NCI-H1694 (cell line): ENCODE data around the gene RXRA.

Experiments used
- DNase-seq: peaks from one replicate; lab custom pipeline; 2025; lab: John Stamatoyannopoulos, UW

Gene RXRA

DNA sequence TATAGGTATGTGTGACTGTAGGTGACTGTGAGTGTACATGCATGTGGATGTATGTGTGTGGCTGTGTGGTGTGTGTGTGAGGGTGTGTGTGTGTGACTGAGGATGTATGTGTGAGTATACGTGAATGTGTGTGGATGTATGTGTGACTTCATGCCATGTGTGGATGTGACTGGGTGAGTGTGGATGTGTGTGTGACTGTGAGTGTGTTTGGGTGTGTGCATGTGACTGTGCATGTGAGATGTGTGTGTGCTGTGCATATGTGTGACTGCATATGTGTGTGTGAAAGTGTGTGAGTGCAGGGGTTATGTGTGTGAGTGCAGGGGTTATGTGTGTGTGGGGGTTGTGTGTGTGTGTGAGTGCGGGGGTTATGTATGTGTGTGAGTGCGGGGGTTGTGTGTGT, 42.3 kb downstream of the RXRA start:
- no peak for DNase-seq

DNA sequence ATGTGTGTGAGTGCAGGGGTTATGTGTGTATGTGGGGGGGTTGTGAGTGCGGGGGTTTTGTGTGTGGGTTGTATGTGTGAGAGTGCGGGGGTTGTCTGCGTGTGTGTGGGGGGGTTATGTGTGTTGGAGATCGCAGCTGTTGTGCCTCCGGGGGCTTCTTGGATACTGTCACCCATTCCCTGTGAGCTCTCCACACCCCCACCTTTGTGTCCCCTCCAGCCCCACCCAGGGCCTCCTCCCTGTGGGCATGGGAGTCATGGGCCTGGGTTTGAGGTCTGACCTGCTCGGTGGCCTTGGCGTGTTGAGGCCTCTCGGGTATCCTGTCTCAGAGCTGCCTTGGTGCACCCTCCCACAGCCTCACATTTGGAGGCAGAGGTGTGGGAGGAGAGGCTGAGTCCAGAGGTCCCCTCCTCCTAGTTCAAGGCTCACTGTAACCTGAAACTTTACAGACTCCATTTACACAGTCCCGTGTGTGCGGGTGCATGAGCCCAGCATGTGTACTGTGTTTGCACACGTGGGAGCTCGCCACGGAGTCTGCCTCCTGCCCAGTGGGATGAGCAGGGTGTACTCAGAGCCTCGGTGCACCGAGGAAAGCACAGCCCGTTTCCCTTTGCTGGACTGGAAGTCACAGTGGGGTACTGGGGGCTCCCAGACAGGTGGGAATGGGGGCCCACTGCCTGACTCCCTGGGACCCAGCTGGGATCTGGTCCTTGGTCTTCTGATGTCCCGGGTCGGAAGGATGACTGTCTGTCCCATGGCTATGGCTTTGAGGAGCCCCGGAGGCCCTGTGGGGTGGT, 43.4 kb downstream of the RXRA start:
- DNase-seq = no peak

DNA sequence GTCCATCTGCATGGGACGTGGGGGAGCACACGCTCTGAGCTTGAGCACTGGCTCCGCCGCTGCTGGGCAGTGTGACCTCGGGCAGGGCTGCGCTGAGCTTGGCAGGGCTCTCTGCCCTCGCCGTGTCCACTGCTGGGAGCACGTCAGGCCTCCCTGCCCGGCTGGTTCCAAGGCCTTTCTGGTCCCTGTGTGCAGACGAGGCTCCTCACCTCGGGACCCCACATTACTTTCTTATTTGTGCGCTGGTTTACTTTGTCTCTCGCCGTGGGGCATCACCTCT, 43.9 kb downstream of the RXRA start:
- no peak for DNase-seq

DNA sequence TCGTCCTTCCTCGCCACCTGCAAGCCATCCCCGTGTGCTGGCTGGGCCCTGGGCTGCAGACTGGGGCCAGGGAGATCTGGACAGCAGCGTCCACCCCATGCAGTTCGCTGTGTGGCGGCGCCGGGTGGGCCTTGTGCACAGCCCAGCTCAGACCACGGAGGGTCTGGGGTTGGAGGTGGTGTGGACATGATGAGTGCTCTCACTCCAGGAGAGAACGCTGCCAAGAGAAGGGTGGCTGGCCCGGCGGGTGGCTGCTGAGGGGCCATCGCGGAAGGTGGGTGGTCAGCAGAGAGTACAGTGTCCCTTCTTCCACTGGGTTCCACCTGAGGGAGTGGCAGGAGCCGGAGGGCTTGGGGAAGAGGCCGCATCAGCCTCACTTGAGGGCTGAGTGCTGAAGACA, 44.4 kb downstream of the RXRA start:
- no peak for DNase-seq

DNA sequence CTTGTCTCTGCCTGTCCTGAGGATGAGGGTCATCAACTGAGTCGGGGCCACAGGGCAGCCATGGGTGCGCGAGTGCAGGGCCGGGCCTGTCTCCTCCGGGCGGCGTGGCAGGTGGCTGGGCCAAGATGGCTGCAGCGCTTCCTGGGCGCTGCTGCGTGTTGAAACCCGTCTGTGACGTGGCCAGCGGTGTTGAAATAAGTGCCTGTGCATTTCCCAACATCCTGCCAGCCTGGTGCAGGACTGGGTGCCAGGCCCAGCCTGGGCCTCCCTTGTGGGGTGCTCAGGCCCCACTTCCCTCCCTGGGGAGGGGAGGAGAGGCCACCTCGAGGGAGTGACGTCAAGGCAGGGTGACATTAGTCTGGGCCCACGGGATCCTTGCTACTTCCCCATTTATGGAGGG, 45.5 kb downstream of the RXRA start:
- no peak for DNase-seq

DNA sequence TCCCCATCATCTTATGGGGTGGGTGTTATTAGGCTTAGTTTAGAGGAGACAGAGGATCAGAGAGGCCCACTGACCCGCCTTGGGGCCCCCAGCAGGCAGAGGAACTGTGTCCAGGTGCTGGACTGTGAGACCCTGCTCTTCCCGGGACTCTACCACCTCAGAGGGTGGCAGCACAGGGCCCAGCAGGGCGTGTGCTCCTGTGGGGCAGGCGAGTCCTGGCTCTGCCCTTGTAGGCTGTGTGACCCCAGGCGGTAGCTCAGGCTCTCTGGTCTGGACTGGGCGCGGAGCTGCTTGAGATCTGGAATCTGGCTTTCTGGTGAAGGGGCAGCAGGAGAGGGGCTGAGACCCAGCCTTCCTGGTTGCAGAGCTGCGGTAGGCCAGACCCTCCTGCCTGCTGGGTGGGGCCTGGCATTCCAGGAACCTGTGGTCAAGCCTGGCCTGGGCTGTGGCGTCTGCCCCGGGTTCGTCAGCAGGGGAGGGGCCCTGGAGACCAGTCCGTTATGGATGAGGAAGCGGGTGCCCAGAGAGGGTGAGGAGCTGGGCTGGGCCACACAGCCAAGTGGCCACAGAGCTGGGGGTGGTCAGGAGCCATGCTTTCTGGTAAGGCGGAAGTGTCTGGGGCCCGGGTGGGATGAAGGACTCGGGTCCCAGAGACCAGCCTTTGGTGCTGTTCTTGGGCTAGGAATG, 46.5 kb downstream of the RXRA start:
- DNase-seq = no peak

DNA sequence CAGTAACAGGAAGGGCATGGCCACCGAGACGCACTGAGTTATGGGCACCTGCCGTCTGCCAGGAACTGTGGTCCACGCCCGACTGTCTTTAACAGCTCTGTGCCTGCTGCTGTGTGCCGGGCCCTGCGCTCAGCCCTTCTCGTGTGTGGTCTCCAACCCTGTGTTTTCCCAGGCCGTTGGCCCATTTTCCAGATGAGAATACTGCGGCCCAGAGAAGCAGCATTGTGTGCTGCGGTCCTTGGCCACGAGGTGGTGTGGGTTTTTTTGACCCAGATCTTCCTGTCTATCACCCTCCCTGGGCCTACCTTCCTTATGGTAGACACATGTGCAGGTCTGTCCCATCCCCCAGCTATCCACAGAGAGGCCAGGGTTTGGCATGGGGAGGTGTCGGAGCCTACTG, 47.0 kb downstream of the RXRA start:
- DNase-seq = no peak

DNA sequence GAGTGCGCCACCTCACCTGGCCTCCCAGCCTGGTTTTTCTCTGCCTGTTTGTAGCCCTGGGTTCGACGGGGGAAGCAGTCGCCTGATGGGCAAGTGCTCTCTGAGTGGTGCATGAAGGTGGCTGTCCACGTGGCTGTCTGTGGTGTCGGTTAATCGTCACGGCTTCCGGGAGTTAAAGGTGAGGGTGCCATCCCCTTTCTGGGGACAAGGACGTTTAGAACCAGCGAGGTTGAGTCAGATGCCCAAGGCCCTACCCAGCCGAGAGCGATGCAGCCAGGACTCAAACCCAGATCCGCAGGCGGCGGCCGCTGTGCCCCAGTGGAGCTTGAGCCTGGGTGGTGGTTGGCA, 47.7 kb downstream of the RXRA start:
- DNase-seq = no peak

DNA sequence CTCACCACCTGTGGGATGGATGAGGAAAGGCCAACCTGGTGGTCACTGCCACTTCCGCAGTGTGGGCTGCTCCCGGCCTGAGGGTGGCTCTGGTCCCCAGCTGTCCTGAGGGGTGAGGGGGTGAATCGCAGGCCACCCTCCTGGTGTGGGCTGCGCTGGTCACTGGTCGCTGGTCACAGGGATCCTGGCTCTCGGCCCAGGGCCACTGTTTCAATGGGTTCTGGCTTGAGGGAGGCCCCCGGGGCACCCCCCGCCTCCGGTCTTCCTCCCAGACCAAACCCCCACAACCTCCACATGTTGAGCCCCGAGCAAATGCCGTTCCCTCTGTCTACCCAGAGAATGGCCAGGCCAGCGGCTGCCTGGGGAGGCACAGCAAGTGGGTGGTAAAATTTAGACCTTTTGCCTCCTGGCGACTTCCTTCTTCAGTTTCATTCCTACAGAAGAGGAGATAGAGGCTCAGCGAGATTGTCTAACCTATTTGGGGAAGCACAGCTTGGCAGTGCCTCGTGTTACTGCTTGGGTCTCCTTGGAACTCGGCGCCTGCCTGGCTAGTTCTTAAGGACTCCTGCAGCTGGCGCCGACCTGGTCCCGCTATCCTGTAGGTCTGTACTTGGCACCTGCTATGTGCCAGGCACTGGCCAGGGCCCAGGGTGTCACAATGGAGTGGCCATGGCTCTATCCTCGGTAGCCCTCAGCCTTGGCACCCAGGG, 48.2 kb downstream of the RXRA start:
- no peak for DNase-seq

DNA sequence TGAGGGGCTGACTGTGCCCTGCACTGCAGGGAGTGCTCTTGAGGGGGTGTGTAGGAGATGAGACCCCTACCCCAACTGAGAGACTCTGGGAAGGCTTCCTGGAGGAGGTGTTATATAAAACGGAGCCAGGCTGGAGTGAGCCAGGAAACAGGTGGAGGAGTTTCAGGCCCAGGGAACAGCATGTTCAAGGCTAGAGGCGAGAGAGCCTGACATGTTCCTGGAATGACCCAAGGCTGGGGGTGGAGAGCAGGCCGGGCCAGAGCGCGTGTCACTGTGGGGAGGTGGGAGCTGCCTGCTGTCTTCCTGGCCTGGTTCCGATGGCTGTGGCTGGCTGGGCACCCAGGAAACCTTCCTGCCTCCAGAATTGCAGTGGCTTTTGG, 48.7 kb downstream of the RXRA start:
- DNase-seq = no peak

DNA sequence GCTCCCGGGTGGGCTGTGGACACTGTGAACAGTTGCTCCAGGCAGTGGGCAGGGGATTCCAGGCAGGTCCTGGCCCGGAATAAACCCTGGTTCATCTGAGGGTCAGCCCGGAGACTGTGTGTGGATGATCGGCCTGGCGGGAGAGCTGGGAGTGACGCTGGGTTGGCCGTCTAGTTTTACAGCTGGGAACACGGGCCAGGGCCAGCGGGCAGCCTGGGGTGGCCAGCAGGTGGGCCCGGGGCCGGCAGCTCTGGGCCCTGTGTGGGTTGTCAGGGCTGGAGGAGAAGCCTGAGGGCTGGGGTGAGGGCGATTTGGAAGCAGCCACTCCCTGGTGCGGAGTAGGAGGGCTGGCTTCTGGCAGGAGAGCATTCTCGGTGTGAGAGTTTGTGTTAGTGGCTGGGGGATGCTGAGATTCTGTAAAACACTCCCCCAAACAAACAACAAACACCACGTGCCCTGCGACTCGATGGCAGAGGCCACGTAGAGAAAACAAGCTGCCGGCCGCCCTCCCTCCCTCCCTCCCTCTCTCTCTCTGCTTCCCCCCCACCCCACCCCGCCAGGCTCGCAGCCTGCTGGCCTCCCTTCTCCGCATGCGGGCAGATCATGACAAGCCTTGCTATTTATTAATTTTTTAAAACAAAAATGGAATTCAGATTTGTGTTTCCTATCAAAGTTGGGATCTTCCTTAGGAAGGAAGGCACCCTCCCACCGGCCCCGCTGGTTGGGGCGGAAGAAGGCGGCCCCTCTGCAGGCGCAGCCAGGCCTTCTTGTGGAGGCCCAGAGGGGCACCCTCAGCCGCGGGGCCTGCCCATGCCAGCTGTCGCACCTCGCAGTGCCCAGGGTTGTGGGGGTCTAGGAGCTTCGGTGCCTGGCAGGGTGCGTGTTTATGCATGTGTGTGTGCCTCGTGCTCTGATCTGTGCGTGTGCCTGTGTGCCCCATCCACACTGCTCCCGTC, 49.5 kb downstream of the RXRA start:
- no peak for DNase-seq

DNA sequence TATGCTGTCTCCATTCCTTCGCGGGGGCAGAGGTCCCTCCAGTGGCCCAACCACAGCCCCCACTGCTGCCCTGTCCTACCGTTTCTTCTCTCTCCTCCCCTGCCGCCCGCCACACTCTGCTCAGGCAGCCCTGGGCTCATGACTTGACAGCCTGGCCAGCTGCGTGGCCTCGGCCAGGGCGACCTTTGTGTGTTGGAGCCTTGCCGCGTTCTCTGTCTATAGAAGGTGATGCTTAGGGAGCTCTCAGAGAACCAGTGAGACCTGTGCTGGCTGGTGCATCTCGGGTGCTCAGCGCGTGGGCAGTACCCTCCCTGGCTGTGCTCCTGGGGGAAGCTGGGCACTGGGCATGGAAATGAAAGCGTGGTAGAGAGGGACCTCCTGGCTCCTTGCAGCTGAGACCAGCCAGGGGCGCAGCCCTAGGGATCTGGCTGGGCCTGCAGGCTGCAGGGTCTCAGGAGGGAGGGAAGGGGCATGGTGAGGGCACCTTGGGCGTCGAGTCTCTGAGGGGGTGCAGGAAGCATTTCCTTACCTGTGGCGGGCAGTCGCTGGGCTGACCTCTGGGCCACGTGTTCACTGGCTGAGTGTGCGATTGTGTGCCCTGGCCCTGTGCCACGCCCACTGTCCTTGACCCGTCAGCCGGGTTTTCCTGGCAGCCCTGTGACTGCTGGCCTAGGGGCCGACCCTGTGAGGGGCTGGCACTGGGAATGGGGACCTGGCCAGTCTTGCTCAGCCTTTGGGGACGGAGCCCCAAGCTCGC, 50.3 kb downstream of the RXRA start:
- DNase-seq = no peak

DNA sequence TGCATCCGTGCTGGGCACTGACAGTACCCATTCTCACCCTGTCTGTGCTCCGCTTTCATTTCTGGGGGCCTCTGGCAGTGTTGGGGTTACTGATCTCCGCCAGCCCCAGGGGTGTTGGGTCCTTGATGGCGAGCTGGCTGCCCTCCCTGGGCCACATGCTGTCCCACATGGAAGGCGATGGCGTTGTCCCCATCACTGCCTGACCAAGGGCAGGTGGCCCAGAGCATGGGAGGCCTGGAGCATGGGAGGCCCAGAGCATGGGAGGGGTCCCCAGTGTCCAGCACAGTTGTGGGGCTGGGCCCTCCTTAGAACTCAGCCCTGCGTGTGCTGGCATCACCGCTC, 50.9 kb downstream of the RXRA start:
- no peak for DNase-seq

DNA sequence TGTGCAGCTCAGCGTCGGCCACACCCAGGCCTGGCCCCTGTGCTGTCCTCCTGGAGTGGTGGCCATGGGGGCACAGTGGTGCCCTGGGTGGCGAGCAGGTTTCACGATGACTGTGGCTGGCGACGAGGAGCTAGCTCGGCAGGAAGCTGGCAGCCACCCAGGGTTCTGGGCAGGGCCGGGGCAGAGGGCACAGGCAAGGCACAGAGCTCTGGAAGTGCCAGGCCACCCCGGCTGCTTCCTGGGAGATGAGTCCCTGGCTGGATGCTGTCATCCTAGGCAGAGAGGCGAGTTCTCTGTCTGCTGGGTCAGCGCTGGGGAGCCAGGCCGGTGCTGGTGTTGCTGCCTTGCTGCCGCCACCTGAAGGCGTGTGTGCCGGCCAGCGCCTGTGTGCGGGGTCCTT, 51.7 kb downstream of the RXRA start:
- no peak for DNase-seq

DNA sequence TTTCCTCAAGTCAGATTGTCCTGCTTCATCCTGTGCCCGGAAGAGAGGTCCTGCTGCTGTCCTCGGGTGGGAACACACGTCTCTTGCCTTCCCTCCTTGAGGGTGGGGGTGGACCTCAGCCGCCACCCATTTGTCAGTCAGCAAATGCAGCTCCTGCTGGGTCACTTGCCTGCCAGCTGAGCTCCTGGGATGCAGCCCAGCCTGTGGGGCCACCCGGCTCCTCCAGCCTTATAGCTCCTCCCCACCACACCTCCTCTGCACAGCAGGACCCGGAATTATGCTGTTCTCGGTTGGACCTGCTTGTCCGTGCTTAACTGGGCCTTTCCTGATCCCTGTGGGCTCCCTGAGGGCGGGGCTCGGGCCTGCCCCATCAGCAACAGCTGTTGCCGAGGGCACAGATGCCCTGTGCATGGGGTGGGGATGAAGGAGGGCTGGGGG, 52.7 kb downstream of the RXRA start:
- DNase-seq = no peak

DNA sequence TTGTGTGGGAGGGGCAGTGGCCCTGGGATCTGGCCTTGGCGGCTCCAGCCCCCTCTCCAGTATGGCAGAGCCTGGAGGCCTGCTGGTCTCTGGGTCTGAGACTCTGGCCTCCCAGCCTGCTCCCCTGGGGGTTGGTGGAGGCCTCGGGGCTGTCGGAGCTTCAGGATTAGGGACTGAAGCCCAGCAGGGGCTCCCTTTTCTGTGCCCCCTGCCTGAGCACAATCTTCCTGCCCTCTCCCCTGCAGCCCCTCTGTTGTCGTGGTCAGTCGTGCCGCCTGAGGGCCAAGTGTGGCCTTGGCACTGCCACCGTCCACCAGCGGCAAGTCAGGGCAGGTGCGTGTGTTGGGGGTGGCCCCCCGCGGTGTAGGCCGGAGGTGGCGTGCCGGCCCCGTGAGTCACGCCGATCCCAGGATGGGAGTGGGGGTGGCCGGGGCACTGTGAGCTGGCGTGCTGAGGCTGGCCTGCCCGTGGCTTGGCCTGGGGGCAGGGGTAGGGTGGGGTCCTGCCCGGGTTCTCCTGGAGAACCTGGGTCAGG, 53.6 kb downstream of the RXRA start:
- DNase-seq = no peak

DNA sequence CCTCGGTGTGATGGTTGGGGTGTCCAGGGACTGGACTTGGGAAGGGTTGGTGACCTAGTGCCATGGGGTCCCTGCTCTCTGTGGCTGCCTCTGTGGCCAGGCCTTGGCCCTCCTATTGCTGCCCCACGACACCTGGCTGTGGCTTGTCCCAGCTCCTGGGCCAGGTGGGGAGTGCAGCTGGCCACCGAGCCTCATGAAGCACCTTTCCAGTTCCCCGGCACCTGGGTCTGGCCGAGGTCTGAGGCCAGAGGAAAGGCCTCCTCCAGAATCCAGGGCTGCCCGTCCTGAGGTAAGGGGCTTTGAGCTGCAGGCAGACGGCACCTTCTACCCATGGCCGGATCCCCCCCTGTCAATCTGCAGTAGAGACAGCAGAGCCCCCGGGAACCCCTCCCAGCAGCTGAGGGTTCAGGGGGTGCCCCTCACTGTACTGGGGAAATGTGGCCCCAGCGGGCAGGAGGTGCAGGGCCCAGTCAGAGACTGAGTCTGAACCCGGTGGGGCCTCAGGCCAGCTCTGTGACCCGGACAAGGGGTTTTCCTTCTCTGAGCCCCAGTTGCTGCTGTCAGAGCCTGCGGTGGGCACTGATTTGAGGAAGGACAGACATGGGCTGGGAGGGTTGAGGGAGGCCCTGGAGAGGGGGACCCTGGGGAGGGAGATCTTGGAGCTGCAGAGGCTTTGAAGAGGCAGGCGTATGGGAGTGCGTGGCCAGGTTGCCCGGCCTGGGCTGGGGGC, 54.5 kb downstream of the RXRA start:
- no peak for DNase-seq

DNA sequence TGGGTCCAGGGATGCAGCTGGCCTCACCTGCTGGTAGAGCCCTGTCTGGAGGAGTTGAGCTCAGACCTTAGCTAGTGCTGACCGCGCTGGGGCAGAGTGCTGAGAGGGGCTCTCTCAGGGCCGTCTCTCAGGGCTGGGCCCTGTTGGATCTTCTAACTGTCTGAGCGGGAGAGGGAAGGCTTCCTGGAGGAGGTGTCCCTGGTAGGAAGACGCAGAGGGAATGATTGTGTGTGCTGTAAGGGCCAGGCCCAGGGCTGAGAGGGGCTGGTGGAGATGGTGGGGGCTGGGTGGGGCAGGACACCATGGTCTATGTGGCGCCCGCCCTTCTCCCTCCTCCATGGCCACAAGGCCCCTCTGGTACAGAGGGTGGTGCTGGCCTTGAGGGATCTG, 55.0 kb downstream of the RXRA start:
- DNase-seq = no peak

DNA sequence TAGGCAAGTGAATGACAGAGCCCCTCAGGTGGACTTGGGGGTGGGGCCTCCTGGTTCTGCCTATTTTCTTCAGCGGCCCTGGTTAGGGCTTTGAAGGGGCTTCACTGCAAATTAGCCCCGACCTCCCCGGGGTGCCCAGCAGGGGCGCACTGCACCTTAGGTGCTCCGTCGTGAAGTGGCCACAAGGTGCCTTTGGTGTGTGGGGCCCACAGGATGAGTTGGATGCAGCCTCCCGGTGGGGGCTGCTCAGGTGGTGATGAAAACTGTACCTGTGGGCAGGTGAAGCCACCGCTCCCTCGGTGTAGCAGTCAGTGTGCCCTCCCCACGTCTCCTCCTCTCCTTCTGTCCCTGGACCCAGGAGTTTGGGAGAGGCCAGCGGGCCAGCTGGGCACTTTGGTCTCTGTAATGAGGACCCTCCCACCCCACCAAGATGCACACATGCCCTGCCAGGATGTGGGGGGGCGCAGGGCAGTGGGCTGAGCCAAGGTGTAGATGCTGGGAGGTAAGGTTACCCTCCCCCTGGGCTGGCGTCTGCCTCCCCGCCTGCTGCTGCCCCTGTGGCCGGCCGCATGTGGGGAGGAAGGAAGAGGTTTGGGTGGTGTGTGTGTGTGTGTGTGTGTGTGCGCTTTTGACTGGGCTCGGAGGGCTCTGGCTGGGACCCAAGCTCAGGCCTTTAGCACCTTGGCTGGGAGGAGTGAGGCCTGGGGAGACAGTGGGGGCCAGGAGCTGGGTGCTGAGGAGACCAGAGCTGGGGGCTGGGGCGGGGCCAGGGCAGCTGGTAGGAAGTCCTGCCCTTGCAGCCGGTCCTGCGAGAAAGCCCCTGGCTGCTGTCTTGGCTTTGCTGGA, 55.6 kb downstream of the RXRA start:
- DNase-seq = no peak

DNA sequence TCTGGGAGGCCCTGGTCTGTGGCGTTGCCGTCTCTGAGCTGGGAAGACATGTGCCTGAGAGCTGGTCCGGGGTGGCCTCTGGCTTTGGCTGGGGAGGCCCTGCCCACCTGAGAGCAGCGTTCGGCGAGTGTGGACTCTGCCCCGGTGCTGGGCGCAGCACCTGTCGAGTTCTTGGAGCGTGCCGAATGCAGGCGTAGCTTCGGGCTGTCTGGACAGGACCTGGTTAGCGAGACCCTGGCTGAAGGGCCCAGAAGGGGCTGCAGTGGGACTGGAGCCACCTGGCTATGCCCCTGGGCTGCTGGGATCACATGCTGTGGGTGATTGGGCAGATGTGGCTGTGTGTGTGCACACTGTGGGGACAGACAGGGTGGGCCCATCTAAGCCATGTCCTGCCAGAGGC, 56.5 kb downstream of the RXRA start:
- no peak for DNase-seq
